ENCODE measurements around the gene ZFAND3. TPM values are rescaled to one million over a fixed set of nuclear protein-coding genes. Genes with fewer than 3 reads are reported as not detected.

ZFAND3 gene
- total and polyA plus RNA-seq, 10 of the 15 experiments (the other 5 are each of a cell fraction or from before 2014, with no cell fraction given): 0.90 to 34.4 (median 16.3) TPM

DNA sequence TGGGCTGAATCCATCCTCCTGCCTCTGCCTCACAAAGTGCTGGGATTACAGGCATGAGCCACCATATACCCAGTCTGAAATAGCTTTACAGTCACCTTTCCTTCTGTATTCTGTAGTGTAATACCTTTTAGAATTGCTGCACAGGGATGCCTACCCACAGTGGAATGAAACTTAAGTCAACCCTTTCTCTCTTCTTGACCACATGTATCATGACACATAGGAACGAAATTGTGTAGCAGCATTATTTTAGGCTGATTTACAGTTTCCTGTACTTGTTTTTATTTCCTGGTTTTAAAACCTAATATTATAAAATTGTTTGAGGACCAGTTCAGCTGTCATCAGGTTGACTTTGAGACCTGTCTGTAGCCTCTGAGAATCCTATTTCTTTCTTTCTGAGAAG lies 297.8 kb downstream of the ZFAND3 start (continued):
- no peak for TF ChIP-seq KDM1A (IDR thresholded peaks at IDR 0.05; ENCODE audit: borderline replicate concordance)
- no peak for TF ChIP-seq CREM (IDR thresholded peaks at IDR 0.05; ENCODE audit: low read depth)
- no peak for TF ChIP-seq SIN3A (IDR thresholded peaks at IDR 0.05; ENCODE audit: low read depth, low read length)
- TF ChIP-seq EZH2 (IDR thresholded peaks at IDR 0.05; ENCODE audit: borderline replicate concordance, control insufficient read depth, low read depth, low read length): no peak
- TF ChIP-seq PBX3 (IDR thresholded peaks at IDR 0.05; ENCODE audit: insufficient replicate concordance, low read depth, low read length): no peak
- TF ChIP-seq, protein P1, sequence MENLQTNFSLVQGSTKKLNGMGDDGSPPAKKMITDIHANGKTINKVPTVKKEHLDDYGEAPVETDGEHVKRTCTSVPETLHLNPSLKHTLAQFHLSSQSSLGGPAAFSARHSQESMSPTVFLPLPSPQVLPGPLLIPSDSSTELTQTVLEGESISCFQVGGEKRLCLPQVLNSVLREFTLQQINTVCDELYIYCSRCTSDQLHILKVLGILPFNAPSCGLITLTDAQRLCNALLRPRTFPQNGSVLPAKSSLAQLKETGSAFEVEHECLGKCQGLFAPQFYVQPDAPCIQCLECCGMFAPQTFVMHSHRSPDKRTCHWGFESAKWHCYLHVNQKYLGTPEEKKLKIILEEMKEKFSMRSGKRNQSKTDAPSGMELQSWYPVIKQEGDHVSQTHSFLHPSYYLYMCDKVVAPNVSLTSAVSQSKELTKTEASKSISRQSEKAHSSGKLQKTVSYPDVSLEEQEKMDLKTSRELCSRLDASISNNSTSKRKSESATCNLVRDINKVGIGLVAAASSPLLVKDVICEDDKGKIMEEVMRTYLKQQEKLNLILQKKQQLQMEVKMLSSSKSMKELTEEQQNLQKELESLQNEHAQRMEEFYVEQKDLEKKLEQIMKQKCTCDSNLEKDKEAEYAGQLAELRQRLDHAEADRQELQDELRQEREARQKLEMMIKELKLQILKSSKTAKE (IDR thresholded peaks at IDR 0.05; ENCODE audit: low read depth, poor library complexity, severe bottlenecking): no peak
- no peak for TF ChIP-seq ZNF687 (IDR thresholded peaks at IDR 0.05)
- no peak for TF ChIP-seq ZBTB33 (IDR thresholded peaks at IDR 0.05)
